ENCODE results near the gene AKAP13. TPM values are rescaled to one million over a fixed set of nuclear protein-coding genes. Genes with fewer than 3 reads are reported as not detected.
A peak's percentile ranks its signal among the peaks of the same experiment; 100 is the strongest.
"Not testable (repeated sequence)": the region's sequence is repeated elsewhere in the genome, so short reads cannot be mapped to it uniquely, and the experiment has no call there.

Gene AKAP13
- total RNA-seq, 1 donor from 2014 or later, result 71.8 TPM

DNA sequence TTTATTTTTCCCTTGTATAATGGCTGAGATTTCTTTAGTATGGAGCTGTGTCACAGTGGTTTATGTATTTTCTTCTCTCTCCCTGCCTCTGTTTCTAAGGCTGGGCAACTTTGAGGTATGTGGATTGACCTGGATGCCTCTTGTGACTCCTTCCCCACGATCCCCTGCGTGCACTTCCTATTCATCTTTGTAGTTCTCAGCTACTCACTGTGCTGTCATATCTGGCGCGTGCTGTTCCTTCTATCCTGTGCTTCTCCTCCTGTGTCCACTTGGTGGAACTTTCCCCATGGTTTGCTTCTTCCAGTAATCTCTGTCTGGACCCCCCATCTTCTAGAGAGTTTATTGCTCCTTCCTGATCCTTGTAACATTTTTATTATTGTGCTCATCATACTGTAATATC lies 97.3 kb downstream of the AKAP13 start:
- peak; percentile 27 for DNase-seq (ENCODE audit: low read depth, low spot score)

DNA sequence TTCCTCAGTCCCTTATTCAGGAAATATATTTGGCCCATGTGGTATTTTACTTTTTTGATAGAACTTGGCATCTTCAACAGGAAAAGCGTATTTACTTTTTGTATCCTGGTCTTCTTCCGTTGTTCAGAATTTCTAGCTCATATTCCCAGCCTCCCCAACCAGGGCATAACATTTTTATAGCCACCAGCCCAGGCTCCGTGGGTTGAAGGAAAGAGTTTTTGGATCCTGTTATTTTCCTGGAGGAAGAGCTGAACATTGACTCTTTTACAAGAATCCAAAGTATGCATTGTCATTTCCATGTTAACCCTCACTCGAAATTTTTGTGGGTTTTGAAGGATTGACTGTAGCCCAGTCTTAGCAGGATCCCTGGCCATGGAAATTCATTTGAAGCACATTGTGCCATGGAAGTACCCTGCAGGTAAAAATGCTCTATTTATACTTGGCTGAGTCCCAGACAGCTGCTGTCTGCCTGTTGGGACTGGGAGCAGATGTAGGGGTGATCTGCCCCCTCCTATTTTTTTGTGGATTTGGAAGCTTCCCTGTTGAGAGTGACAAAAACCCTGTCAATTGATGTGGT lies 98.8 kb downstream of the AKAP13 start:
- DNase-seq (ENCODE audit: low read depth, low spot score), result peak; percentile 35

DNA sequence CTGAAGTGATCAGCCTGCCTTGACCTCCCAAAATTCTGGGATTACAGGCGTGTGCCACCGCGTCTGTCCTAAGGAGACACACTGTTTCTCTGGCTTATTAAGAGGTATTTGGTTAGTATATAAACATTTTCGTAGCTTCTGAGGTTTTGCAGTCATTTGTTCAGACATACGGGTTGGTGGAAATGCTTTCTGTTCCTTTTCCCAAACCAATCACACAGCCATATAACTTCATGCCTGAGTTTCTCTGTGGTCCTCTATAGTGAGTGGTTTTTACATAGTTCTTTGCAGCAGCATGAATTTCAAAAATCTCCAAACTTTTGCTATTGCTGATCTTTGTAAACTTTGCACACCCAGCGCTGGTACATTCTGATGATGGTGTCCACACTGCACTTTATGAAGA lies 100.5 kb downstream of the AKAP13 start:
- no peak for DNase-seq (ENCODE audit: low read depth, low spot score)

GRCh38 chr15:85481543-85481942 lies 101.1 kb downstream of the AKAP13 start:
- DNase-seq (ENCODE audit: low read depth, low spot score), result not testable (repeated sequence)

GRCh38 chr15:85482894-85483293 lies 102.5 kb downstream of the AKAP13 start:
- no peak for DNase-seq (ENCODE audit: low read depth, low spot score)

DNA sequence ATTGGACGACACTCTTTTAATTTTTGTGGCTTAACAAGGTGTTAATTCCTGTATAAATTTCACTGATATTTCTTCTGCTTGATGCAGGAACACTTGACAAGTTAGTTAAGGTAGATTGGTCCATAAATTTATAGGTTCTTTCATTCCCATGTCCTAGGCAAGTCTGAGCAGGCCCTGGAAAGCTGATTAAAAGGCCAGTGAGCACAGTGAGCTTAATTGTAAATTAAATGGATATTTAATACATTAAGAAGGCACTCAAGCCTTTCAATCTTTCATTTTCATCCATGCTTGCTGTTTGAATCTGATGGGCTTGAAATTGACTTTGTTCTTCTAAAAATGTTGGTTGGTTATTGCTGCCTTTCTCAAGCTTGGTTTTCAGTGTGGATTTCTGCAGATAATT lies 103.6 kb downstream of the AKAP13 start:
- DNase-seq (ENCODE audit: low read depth, low spot score), result not testable (repeated sequence)

DNA sequence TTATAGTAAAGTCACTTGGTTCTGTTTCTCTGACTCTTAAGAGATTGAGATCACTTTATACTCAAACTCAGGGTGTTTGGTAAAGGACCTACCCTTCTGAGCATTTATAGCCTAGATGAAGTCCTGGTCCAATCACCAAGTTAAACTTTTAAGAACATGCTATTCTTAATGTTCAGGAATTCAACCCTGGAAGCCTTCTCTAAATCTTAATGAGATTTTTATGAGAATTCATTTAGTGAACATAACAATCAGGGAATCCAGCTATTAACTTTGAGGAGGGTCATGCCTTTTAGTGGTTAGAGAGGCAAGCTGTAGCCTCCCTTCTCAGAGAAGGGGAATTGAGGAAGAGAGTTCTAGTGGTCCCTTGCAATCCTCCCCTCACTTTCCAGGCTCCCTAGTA lies 104.5 kb downstream of the AKAP13 start:
- not testable (repeated sequence) for DNase-seq (ENCODE audit: low read depth, low spot score)

DNA sequence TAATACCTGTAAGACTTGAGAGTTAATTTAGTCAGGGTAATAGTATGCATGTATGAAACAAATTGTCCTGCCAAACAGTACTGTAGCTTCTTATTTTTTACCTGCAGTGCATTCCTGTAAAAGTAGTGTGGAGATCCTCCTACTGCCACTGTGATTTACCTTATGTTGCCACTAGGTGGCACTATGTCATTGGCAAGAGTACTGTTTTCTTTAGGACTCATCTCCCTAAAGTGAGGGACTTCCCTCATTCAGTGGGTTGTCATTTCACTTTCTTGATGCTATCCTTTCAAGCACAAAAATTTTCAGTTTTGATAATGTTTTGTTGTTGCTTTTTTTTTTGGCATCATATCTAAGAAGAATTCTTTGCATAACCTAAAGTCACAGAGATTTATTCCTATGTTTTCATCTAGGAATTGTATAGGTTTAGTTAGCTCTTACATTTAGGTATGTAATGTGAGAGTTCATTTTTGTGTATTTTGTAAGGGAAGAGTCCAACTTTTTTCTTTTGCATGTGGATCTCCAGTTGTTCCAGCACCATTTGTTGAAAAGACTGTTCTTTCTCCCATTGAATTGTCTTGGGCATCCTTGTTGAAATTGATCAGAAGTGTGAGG lies 105.7 kb downstream of the AKAP13 start:
- peak; percentile 29 for DNase-seq (ENCODE audit: low read depth, low spot score)

DNA sequence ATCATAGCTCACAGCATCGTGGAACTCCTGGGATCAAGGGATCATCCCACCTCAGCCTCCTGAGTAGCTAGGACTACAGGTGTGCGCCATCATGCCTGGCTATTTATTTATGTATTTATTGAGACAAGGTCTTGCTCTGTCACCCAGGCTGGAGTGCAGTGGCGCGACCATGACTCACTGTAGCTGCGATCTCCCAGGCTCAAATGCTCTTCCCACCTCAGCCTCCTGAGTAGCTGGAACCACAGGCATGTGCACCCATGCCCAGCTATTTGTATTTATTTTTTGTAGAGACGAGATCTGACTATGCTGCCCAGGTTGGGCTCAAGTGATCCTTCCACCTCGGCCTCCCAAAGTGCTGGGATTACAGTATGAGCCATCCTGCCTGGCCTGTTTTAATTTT lies 107.4 kb downstream of the AKAP13 start:
- not testable (repeated sequence) for DNase-seq (ENCODE audit: low read depth, low spot score)

- no peak for DNase-seq (ENCODE audit: low read depth, low spot score)
These were observed 108.6 kb downstream of the AKAP13 start for GRCh38 chr15:85488997-85489396.

- DNase-seq (ENCODE audit: low read depth, low spot score), result no peak
These were observed 109.5 kb downstream of the AKAP13 start for GRCh38 chr15:85489773-85490493.

DNA sequence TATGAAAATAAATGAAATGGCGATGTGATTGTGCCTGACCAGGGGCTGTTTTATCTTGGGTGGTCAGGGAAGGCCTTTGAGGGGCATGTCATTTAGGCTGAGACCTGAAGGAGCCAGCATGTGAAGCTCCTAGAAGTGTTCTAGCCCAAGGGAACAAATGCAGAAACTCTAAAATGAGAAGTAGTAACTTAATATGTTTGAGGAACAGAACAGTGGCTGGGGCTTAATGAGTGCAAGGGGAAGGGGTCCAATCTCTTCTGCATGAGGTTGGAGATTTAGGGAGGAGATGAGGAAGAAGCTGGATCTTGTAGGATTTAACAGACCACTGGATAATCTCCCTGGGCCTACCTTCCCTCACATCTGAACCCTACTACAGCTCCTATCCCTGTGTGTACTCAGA lies 110.5 kb downstream of the AKAP13 start:
- DNase-seq (ENCODE audit: low read depth, low spot score), result no peak

DNA sequence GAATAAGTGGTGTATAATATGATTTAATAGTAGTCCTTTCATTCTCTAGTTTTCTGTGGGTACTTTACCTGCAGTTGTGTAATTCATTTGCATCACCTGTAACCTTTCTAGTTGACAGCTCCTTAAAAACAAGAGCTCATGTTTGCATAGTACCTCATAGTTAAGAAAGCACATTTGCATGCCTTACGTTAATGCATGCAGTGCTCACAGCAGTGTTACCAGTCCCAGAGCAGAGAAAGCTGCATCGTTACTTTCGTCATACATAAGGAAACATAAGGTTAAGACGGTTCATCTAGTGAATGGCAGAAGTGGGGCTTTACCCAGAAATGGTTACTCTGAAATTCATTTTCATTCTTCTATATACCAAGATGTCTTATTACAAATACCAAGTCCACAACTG lies 111.3 kb downstream of the AKAP13 start:
- no peak for DNase-seq (ENCODE audit: low read depth, low spot score)

GRCh38 chr15:85492406-85492805 lies 112.0 kb downstream of the AKAP13 start:
- no peak for DNase-seq (ENCODE audit: low read depth, low spot score)

GRCh38 chr15:85493260-85493659 lies 112.9 kb downstream of the AKAP13 start:
- DNase-seq (ENCODE audit: low read depth, low spot score), result no peak

- peak; percentile 63 for DNase-seq (ENCODE audit: low read depth, low spot score)
These were observed 113.8 kb downstream of the AKAP13 start for GRCh38 chr15:85494048-85494777.

DNA sequence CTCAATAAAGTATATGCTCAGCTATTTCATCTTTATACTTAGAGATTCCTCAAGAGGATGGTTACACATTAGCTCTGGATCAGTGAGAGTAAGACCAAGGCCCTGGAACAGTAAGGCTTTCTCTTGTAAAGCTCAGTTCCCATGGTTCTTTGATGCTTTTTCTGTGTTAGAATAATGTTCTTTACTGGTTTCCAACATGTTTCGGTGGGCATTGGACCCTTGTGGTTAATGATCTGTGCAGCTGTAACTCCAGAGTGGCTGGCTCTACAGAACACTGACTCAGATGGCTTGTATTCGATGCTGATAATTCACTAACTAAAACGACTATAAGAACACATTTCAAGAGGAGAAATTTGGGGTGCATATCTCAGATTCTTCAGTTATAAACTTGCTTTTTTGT lies 114.7 kb downstream of the AKAP13 start:
- DNase-seq (ENCODE audit: low read depth, low spot score), result no peak

DNA sequence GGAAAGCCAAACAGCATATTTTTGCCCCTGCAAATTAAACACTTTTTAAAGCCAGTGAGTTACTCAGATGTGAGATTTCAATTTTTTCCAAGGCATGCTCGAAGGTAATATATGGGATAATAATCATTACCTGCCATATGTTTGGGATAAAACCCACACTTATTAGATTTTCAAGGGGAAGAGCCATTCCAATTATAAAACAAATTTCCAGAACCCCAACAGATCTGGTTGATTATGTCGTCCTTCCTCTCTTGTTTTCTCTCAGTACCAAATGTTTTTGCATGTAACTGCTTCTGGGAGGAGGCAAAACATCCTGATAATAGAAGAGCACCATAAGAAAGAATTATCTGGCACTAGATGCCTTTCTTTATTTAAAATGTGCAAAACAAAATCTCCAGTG lies 115.1 kb downstream of the AKAP13 start:
- DNase-seq (ENCODE audit: low read depth, low spot score), result no peak

DNA sequence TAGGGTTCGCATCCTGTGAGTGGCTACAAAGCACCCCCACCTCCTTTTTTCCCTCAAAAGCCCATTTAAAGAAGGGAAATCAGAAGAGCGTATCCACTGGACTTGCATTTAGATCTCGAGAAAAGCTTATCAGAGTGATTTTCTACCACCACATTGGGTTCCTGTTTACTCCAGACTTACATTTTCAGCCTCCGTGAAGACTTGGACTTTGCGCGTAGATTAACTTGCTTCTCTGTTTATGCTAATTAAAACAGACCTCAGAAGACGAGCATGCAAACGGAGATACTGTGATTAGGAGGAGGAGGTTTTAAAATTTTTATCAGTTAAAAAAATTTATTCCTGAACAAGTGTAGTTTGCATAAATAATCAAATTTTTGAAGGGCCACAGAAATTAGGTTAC lies 115.7 kb downstream of the AKAP13 start:
- no peak for DNase-seq (ENCODE audit: low read depth, low spot score)

- no peak for DNase-seq (ENCODE audit: low read depth, low spot score)
These were observed 116.3 kb downstream of the AKAP13 start for GRCh38 chr15:85496551-85497171.

- no peak for DNase-seq (ENCODE audit: low read depth, low spot score)
These were observed 116.8 kb downstream of the AKAP13 start for GRCh38 chr15:85497172-85497569.

DNA sequence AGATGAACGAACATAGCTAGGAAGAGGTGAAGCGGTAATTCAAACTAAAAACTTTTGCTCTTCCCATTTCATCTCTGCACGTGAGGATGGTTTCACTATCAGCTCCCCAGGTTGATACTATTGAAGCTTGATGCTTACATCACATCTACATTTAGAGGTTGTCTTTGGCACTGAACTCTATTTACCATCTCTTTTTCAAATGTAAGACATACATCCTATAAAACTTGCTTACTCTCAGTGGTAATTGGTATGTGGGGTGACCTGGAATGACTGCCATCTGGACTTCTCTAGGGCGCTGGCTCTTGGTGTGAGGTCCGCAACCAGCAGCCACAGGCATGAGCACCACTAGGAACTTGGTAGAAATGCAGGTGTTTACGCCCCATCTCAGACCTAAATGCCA lies 118.1 kb downstream of the AKAP13 start:
- DNase-seq (ENCODE audit: low read depth, low spot score), result no peak

All from pulmonary artery endothelial cell (primary cell).